GM20431 (cell line): ENCODE measurements around the gene HSPA12A.

Experiments
- in situ Hi-C: fragments of 300-500 bp; cut with MseI, MboI; formaldehyde crosslinking; loops from one replicate; pipeline ENCODE4 v1.15.0; 2020; ENCODE audit warnings: low sequenced_read_pairs; ENCODE audit not compliant: unreplicated experiment

HSPA12A gene

DNA sequence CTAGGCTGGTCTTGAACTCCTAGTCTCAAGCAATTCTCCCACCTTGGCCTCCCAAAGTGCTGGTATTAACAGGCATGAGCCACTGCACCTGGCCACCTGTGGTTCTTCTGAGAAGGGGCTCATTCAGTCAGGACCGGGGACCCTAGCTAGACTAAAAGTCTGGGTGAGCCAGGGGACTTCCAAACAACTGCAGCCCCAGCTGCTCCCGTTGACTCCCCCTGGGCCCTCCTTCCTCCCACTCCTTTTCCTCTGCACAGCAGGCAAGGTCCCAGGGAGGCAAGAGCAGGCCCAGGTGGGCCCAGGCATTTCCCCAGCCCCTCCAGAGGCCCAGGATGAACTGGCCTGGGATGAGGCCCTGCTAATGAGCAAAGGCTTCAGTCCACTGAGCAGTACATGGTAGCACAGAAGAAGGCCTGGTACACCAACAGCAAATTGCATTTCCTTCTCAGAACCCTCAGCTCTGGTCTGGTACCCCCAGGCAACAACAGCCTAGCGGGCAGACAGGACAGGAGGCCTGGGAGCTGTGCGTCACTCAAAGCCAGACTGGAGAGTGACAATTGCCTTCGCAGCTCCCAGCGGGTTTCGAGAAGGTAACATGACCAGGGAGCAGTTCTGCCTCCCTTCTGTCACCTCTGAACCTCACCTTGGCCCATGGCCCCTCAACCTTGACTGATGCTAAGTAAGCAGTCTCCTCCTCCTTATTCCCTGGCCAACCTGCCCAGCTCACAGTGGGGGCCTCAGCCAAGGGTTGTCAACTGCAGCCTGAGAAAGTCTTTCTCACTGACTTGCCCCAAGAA lies 30.7 kb upstream of the HSPA12A start:
- in situ Hi-C loops: no loop called here

DNA sequence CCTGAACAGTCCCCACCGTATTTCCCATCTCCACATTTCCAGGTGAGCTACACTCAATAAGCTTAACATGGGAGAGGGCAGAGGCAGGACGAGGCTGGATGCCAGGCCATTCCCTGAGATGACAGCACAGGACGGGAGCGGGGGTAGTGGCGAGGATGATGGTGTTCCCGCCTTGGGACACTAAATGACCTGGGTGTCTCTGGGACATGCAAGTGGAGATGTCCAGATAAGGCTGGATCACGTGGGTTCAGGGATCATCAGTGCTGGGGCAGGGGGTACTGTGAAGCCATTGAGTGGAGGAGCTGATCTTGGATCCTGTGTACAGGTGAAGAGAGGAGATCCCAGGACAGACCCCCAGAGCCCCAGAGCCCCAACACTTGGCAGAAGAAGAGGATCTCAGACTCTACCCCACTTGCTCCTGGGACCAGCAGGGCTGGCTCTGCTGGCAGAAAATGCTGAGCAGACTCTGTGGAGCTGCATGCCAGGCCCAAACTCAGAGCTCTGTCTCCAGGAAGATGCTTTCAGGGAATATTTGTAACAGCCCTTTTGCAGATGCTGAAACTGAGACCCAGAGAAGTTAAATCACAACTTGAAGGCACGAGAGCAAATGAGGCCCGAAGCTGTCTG lies 29.7 kb upstream of the HSPA12A start:
- in situ Hi-C loops: no loop called here

DNA sequence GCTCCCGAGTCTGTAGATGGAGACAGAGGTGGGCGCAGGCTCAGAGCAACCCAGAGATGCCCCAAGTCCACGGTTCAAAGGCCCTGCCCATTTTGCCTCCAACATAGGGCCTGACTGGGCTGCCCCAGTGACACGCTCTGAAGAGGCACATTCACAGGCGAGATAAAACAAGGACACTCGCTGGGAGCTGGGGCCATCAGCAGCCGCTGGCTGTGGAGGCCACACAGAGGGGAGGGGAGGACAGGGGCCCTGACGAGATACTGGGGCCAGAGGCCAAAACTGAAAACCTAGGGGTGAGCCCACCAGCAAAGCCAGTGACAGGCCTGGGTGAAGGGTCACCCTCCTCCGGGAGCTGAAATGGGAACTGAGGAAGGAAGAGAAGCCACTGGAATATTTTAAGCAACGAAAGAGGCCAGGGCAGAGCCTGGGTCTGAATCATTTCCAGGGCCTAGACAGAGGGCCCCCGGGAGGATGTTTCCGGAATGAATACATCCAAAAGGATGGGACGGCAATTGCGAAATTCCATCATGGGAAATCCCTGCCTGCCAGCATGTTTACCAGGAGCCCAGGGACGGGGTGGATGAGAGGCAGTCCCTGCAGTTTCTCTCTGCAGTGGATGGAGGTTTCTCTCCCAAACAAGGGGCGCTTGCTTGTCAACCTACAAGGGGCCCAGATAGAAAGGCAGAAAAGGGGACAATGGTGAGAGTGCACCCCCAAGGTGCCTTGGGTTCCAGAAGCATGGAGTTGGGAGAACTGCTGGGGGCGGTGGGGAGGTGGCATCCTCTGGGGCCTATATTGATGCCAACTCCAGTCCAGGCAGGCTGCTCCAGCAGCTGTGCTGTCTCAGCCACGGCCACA lies 29.0 kb upstream of the HSPA12A start:
- in situ Hi-C loops: no loop called here

DNA sequence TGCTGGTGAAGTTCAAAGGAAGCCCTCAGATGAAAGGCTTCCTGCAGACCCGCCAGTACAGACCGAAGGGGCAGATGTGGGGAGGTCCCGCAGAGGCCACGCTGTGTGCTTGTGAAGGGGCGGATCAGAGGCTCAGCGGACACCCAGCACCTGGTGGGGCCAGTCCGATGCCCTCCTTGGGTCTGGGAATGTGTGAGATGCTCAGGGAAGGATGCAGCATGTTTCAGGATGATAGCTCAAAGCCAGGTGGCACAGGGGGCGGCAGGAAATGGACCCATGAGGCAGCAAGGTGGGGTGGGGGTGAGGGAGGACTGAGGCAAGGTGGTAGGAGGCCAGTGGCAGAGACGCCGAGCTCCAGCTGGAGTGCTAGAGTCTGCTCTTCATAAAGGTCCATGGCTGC lies 27.9 kb upstream of the HSPA12A start:
- in situ Hi-C loops: no loop called here

DNA sequence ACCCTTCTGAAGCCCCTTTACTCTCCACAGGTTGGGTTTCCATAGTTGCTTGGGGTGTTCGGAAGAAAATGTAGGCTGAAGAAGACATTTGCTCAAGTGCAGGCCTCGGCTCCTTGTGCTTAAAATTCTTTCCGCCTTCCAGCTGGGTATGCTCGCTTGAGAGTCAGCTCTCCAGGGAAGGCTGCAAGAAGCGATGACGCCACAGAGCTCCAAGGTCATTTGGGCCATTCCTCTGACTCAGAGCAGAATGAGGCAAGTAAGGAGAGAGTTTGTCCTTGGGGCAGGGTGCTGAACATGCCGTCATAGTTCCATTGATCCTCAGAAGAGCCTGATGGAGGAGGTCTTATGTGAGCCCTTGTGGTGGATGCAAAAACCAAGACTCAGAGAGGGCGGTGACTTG lies 27.4 kb upstream of the HSPA12A start:
- in situ Hi-C loops: no loop called here

DNA sequence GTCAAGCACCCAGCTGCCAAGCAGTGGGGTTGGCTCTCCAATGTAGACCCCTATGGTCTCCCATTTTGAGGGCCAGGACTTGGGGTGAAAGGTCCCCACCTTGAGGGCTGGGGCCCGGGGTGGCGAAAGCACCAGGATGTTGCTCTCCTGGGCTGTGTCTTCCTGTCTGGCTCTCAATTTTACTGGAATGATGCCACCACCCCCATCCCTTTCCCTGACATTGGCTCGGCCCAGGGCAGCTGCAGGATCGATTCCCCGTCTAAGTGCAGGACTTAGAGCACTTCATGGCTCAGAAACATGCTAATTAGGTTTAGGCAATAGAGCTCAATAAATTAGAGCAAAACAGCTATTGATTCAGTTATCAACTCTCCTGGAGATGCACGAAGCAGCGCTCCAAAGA lies 27.0 kb upstream of the HSPA12A start:
- in situ Hi-C loops: no loop called here

DNA sequence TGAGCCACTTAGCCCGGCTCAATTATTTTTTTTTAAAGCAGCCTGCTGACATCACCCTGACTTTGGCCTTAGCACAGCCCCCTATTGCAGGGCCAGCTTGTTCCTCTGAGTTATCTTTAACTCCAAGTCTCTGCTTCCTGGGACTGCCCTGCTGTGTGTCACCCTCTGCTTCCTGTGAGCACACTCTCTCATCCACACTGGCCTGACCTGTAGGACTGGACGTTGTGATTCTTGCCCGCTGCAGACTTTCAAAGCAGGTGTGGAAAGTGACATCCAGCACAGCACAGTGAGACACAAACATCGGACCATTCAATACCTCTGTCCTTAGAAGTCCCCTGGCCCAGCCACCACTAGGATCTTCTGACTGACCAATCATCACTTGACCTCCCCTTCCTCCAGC lies 26.4 kb upstream of the HSPA12A start:
- in situ Hi-C loops: no loop called here

DNA sequence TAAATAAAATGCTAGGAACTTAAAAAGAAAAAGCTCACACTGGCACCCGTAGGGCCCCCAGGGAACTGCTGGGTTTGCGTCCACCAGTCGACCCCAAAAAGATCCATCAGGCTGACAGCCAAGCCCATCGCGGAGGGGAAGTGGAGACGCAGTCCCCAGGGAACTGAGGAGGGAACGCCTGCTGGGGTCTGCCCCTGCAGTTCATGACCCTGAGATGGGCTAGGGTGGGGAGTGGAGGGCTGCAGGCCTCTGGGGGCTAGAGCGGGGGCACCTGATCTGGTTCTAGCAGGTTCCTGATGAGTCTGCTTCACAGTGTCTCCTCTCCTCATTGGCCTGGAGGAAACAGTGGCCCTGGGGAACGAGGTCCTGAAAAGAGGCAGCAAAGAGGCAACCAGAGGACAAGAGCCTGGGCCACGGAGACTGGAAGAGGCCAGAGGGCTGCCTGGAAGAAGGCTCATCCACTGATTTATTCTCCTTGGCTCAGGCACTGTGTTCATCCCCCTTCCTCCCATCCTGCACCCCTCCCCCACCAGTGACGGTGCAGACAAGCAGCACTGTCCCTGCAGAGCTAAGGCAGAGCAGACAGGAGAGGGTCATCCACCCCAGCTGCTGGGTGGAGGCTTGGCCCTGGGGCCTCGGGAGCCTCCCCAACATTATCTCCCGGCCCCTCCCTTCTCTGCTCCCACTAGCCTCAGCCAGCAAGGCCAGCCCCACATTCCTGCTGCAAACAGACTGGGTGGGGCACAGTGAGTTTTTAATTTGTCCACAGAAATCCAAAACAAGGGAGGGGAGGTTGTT lies 24.7 kb upstream of the HSPA12A start:
- in situ Hi-C loops: no loop called here

DNA sequence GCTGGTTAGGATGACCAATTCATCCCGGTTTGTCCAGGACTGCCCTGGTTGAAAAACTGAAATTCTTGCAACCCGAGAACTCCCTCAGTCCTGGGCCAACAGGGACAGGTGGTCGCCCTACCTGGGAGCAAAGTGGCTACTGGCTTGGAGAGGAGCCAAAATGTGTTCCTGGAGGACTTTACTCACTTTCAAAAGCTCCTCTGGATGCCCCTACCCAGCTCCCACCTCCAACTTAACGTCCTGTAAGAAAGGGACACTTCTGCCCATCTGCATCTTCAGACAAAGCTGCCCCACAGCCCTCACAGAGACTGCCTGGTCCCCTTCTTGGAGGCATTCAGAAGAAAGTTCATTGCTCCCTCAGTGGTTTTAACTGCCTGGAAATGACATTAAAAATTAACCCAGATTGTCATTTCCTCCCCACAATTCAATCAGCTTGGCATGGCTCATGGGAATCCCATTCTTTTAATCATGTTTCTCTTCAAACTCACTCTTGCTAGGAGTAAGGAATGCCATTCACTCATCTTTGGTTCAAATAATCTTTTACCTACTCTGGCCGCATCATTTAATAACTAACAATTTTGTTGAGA lies 24.0 kb upstream of the HSPA12A start:
- in situ Hi-C loops: no loop called here

DNA sequence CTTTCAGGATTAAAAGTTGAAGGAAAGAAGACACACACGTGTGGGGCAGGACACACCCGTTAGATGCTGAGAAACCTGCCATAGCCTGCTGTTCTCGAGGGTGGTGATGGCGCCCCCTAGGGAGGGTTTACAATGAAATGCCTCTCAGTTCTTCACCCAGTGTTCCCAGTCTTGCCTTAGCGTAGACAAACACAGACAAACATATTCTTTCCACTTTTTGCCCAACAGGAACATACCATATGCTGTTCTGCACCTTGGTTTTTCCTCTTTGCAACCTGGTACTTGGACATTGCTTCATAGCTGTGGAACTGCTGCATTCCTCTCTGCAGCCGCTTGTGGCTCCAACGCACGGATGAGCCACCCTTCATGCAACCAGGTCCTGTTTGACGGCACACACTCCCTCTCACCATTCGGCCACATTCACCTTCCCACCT lies 23.3 kb upstream of the HSPA12A start:
- in situ Hi-C loops: no loop called here

DNA sequence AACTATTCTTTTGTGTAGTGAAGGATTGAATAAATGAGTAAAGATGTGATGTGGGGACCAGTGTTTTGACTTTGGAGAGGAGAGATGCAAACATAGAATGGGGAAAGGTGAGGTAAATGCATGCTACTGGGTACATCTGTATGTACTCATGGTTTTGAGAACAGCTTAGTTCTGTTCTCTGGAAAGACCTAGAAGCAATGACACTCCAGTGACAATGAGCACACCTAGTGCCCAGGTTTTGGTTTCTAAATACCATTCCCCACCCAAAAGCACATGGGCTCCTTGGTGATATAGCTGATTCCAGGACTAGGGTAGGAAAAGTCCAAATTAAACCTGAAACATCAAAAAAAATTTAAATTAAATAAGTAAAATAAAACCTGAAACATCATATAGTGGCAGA lies 22.6 kb upstream of the HSPA12A start:
- in situ Hi-C loops: no loop called here

DNA sequence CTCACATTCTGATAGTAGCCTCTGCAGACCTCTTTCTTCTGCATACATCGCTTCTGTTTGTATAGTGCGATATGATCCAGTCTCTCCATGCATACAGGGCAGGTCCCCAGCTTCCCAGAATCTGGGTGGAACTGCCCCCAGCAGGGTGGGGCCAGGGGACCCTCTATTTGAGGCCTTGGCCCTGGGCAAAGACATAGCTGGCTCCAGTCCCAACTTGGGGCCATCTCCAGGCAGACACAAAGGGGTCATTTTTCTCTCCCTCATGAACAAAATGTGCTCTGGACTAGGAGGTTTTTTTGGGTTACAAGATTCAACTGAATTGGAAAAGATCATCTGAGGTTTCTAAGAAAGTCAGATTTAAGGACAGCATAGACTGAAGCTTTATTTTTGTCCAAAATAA lies 21.1 kb upstream of the HSPA12A start:
- in situ Hi-C loops: no loop called here

DNA sequence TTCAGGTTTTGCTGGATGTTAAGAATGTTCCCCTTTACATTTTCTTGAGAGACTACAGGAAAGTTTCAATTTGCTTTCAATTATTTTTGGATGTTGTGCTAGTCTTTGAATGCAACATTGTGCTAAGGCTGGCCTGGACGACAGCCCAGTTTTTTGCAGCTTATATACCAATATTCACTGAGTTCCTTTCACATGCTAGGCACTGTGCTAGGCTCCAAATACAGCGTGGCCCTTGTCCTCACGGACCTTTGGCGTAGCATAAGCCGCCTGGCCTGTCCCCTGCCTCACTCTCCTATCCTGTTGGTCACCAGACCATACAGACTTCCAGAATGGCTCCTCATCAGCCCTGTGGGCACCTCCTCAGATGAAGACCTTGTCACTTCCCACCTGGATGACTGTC lies 19.5 kb upstream of the HSPA12A start:
- in situ Hi-C loops: no loop called here

DNA sequence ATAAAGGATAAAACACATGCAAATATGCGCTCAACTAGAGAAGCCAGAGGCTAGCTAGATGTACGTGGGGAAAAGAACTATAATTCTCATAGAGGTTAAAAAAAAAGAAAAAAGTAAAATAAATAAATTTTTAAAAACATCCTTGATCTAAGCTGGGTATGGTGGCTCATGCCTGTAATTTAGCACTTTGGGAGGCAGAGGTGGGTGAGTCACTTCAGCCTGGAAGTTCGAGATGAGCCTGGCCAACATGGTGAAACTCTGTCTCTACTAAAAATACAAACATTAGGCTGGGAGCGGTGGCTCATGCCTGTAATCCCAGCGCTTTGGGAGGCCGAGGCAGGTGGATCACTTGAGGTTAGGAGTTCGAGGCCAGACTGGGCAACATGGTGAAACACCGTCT lies 18.6 kb upstream of the HSPA12A start:
- in situ Hi-C loops: no loop called here

DNA sequence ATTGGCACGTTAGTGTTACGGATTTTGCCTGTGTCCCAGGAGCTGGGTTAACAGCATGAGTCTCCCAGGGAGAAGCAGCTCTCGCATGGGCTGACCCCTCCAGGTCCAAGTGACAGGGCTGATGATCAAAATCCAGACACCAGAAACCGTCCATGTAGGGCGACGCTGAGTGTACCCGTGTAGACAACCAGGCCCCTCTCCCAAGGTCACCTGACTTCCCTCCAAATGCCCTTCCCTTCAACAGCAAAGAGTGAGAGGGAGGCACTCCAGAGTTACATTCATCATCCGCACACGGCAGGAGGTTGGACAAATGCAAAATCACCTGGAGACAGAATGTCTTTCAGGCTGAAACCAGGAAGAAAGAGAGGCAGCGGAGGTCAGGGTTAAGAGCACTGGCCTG lies 14.9 kb upstream of the HSPA12A start:
- in situ Hi-C loops: no loop called here

DNA sequence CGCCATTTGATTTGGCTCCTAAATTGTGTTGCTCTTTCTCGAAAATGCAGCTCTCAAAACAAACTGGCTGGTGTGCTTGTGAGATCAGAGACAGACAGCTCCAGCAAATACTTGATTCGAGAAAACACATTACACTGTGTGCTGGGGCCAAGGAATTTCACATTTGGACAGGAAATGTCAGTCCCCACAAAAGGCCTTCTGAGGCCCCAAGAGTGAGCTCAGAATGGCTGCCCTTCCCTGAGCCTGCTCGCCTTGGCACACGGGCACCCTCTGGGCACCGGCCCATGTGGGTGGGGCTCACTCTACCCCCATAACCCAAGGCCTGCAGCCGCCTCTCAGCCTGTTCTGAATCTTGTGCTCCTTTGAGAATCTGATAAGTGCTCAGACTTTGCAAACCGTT lies 13.9 kb upstream of the HSPA12A start:
- in situ Hi-C loops: no loop called here

DNA sequence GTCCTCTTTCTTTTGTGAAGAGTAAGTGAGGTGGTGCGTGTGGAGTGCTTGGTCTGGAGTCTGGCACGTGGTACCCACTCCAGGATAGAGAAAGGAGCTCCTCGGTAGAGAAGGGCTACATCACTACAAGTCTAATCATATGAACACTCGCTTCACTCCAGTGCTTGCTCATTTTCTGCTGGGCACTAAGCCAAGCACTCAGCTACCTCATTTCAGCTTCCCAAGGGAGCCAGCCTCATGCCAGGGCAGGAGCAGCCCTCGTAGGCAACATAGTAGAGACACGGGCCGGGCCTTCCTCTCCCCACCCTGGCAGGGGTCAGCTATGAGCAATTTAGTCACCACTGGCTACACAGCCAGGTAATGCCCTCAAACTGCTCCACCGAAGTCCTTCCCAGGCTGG lies 11.4 kb upstream of the HSPA12A start:
- in situ Hi-C loops: no loop called here

DNA sequence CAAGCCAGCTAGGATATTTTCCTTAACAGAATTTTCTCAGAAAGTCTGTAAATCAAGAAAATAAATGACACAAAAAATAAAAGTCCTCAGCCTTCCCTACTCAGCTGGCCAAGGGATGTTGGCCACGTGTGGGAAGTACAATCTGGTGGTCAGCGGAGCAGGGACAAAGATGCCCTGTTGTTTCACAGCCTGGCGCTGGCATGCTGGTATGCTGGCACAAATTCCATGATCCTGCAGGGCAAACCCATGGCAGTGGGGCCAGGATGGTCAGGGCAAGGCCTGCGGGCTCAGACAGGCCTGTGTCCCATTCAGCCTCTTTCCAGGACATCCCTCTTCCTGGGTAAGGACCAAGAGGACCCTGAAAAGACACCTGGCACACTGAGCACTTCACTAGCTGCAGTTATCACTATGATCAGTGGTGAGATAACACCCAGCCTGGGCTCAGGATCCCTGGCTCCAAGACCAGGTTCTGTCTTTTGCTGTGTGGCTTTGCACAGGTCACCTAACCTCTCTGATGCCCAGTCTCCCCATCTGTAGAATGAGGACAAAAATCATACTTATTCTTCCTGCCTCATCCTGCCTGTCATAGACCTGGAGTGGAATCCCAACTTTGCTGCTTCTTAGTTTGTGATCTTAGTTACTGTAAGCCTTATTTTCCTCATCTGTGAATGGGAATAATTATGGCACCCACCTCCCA lies 10.8 kb upstream of the HSPA12A start:
- in situ Hi-C loops: no loop called here

DNA sequence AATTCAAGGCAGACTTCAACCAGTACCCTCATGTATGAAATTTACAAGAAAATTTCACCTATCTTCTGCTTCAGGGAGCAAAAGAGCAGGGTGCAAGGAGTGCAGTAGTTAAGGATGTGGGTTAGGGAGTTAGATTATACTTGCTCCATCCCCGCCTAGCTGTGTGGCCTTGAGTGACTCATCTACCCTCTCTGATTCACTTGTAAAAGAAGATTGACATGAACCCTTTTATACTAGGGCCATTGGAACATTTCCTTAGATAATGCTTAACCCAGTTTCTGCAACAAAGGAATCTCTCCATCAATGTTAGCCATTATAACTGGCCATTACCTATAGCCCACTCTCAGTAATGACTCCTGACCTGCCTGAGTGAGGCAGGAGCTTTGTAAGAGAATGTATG lies 10.2 kb upstream of the HSPA12A start:
- in situ Hi-C loops: no loop called here
